HL-60 (cell line): ENCODE measurements around the gene STX8.

Experiments
- DNase-seq, 2 experiments: peaks; one replicate each; pipeline ENCODE4 v3.0.0-alpha.2; 2010 to 2020; ENCODE audit warnings: low read depth in 1 of 2, low spot score in 1 of 2
- H3K27ac ChIP-seq: fragments of 250-450 bp; sonication (Bioruptor Pico); replicated peaks from 2 replicates; pipeline ENCODE4 v1.5.1; 2020; ENCODE audit warnings: mild to moderate bottlenecking, moderate library complexity
- H3K27me3 ChIP-seq: fragments of 250-450 bp; sonication (Bioruptor Pico); 2 replicates; pipeline ENCODE4 v1.5.1; 2021; ENCODE audit warnings: mild to moderate bottlenecking, moderate library complexity; ENCODE audit not compliant: insufficient read depth, poor library complexity, severe bottlenecking
- H3K4me3 ChIP-seq: replicated peaks from 2 replicates; pipeline ENCODE4 v1.5.1; 2011; ENCODE audit warnings: mild to moderate bottlenecking, control low read depth, low read length; ENCODE audit not compliant: insufficient read depth
- GABPA ChIP-seq: IDR thresholded peaks from 2 replicates; pipeline ENCODE4 v1.6.1; 2012; ENCODE audit warnings: low read depth
- POLR2AphosphoS5 ChIP-seq: IDR thresholded peaks from 2 replicates; pipeline ENCODE4 v1.6.1; 2012; ENCODE audit warnings: low read depth
- SPI1 ChIP-seq: IDR thresholded peaks from 2 replicates; pipeline ENCODE4 v1.6.1; 2012; ENCODE audit warnings: low read depth, mild to moderate bottlenecking, borderline replicate concordance
- TF ChIP-seq, protein P1 (sequence below): IDR thresholded peaks from one replicate; pipeline ENCODE4 v1.5.1; 2011; ENCODE audit warnings: low read length, control low read depth, inconsistent platforms; ENCODE audit not compliant: insufficient read depth
- TF ChIP-seq, protein P2 (sequence below): IDR thresholded peaks from 2 replicates; pipeline ENCODE4 v1.6.1; 2012; ENCODE audit warnings: low read depth; ENCODE audit not compliant: insufficient replicate concordance

STX8 gene

DNA sequence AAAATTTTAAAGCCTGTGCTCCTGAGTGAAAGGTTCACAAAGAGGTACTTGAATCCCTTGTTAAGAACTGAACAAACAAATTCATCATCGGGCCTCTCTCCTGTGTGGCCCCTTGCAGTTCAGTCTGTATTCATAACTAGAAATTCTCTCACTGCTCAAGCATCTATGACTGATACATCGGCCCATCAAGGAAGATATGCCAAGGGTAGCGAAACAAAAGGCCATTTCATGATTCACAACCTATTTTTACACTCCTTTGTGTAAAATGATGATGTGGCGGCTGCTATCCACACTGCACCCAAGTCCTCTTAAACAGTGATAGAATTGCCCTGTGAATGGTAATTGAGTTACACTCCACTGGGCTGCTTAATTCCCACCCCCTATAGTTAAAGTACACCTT is 204.6 kb downstream of the STX8 start:
- no peak overlapping the region for H3K27ac ChIP-seq
- no peaks in the 10 kb centered on the region for H3K27me3 ChIP-seq
- no peak overlapping the region for H3K4me3 ChIP-seq
- TF ChIP-seq POLR2AphosphoS5 (no peak), GABPA (no peak), SPI1 (no peak)
- TF ChIP-seq, protein P1, sequence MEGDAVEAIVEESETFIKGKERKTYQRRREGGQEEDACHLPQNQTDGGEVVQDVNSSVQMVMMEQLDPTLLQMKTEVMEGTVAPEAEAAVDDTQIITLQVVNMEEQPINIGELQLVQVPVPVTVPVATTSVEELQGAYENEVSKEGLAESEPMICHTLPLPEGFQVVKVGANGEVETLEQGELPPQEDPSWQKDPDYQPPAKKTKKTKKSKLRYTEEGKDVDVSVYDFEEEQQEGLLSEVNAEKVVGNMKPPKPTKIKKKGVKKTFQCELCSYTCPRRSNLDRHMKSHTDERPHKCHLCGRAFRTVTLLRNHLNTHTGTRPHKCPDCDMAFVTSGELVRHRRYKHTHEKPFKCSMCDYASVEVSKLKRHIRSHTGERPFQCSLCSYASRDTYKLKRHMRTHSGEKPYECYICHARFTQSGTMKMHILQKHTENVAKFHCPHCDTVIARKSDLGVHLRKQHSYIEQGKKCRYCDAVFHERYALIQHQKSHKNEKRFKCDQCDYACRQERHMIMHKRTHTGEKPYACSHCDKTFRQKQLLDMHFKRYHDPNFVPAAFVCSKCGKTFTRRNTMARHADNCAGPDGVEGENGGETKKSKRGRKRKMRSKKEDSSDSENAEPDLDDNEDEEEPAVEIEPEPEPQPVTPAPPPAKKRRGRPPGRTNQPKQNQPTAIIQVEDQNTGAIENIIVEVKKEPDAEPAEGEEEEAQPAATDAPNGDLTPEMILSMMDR = no peak
- TF ChIP-seq, protein P2, sequence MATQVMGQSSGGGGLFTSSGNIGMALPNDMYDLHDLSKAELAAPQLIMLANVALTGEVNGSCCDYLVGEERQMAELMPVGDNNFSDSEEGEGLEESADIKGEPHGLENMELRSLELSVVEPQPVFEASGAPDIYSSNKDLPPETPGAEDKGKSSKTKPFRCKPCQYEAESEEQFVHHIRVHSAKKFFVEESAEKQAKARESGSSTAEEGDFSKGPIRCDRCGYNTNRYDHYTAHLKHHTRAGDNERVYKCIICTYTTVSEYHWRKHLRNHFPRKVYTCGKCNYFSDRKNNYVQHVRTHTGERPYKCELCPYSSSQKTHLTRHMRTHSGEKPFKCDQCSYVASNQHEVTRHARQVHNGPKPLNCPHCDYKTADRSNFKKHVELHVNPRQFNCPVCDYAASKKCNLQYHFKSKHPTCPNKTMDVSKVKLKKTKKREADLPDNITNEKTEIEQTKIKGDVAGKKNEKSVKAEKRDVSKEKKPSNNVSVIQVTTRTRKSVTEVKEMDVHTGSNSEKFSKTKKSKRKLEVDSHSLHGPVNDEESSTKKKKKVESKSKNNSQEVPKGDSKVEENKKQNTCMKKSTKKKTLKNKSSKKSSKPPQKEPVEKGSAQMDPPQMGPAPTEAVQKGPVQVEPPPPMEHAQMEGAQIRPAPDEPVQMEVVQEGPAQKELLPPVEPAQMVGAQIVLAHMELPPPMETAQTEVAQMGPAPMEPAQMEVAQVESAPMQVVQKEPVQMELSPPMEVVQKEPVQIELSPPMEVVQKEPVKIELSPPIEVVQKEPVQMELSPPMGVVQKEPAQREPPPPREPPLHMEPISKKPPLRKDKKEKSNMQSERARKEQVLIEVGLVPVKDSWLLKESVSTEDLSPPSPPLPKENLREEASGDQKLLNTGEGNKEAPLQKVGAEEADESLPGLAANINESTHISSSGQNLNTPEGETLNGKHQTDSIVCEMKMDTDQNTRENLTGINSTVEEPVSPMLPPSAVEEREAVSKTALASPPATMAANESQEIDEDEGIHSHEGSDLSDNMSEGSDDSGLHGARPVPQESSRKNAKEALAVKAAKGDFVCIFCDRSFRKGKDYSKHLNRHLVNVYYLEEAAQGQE = no peak
- no peak for DNase-seq

DNA sequence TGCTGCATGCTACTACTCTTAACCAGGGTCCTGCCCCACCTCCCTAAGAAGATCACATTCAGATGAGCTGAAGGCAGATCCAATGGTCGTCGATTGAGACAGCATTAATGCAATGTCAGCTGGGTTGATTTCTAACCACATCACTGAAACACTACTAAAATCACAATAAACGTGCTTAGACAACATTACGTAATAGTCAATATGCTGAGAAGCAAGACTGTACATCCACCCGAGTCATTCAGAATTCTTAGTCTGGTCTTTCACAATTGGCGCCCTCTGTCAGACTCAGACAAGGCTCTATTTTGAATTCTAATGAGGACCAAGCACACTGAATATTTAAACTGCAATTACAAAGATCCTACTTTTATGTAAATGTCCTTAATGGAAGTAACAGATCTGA is 205.2 kb downstream of the STX8 start:
- TF ChIP-seq GABPA (no peak), POLR2AphosphoS5 (no peak), SPI1 (no peak)
- TF ChIP-seq, protein P2 = no peak
- TF ChIP-seq, protein P1 = no peak
- no peak for DNase-seq

DNA sequence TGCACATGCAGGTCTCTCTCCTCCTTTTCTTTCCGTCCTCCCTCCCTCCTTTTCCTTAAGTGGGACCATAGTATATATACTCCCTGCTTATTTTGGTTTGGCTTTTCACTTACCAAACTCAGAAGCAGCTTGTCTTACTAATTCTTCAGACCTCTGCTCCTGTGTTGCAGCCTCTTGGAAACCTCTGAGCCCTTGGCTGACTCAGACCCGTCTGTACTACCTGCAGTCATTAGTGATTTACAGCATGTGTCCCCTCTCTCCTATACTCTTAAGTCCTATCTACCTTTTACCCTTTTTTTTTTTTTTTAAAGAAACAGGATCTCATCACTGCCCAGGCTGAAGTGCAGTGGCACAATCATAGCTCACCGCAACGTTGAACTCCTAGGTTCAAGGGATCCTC is 207.0 kb downstream of the STX8 start:
- no peaks in the 10 kb centered on the region for H3K27me3 ChIP-seq
- H3K4me3 ChIP-seq = no peak overlapping the region
- TF ChIP-seq, protein P1 = no peak
- no peak for TF ChIP-seq SPI1
- TF ChIP-seq, protein P2 = no peak
- no peak for TF ChIP-seq GABPA
- no peak for TF ChIP-seq POLR2AphosphoS5
- DNase-seq = no peak
- H3K27ac ChIP-seq = no peak overlapping the region

More for the DNA sequence above, 205.2 kb downstream of the STX8 start:
- Histone ChIP-seq H3K27ac (no peak overlapping the region), H3K4me3 (no peak overlapping the region), H3K27me3 (no peaks in the 10 kb centered on the region)
